Measurements from ENCODE around the gene GABRB3.
A peak's percentile ranks its signal among the peaks of the same experiment; 100 is the strongest.

The GABRB3 gene

GRCh38 chr15:26555898-26556297 is 217.0 kb downstream of the GABRB3 start:
- DNase-seq (ENCODE audit: low spot score), result no peak

- DNase-seq (ENCODE audit: low spot score), result no peak
Measured at GRCh38 chr15:26551473-26551872, 221.4 kb downstream of the GABRB3 start.

DNA sequence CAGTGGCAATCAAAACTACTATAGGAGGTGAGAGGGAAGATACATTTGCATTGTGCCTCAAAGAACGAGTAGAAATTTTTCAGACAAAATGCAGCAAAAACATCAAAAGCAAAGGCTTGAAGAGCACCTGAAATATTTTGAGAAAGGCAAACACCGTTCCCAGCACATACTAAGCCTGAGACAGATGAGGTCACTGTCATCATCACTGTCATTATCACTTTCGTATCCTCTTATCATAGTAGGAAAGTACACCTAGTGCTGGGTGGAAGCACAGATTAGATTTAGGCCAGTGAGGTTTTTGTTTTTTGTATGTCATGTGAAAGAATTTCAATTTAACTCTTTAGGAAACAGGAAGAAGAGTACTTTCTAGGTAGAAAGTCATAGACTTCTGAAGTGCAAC is 222.0 kb downstream of the GABRB3 start:
- DNase-seq (ENCODE audit: low spot score), result no peak

- DNase-seq (ENCODE audit: low spot score), result peak; percentile 71
Measured at GRCh38 chr15:26537663-26538062, 235.2 kb downstream of the GABRB3 start.

GRCh38 chr15:26531489-26531888 is 241.4 kb downstream of the GABRB3 start:
- no peak for DNase-seq (ENCODE audit: low spot score)

DNA sequence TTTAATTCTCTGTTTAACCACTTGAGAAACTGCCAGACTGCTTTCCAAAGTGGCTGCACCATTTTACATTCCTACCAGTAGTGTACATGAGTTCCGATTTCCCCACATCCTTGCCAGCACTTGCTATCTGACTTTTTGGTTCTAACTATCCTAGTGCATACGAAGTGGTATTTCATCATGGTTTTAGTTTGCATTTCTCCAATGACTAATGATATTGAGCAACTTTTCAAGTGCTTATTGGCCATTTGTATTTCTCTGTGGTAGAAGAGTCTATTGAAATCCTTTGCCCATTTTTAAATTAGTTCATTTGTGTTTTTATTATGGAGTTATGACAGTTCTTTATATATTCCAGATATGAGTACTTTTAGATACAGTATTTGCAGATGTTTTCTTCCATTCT is 247.8 kb downstream of the GABRB3 start:
- no peak for DNase-seq (ENCODE audit: low spot score)

- DNase-seq (ENCODE audit: low spot score), result peak; percentile 22
Measured at GRCh38 chr15:26521691-26522198, 251.1 kb downstream of the GABRB3 start.

DNA sequence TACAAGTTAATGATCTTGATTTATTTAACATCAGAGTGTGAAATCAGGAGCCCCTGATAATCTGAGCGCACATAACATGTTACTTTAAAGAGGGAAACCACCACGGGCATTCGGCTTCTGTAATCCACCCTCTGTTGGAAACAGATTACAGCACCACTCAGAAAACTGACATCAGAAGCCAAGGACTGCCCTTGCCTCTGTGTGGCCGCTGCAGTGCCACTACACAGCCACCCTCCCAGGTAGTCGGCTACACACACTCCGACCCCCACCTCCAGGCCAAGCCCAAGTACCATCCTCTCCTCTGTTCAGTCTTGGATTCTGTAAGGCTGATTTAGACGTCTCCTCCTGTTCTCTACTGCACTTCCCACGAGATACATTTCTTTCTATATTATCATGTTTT is 251.7 kb downstream of the GABRB3 start:
- DNase-seq (ENCODE audit: low spot score), result no peak

DNA sequence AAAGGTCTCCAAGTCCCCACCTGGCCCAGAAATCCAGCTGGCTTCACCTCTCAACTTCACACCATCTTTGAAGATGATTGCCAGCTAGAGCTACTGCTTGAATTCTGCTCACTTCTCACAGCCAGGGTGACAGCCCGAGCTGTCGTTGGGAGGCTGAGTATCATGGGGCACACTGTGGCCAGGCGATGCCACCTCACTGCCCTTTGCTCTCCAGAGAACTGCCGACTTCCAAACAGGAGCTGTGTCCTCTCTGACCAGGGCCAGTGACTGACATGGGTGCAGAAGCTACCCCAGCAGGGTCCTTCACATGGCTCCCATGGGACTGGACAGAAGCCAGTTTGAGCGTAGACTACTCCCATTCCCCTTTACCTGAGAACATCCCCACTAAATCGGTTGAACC is 254.0 kb downstream of the GABRB3 start:
- no peak for DNase-seq (ENCODE audit: low spot score)

DNA sequence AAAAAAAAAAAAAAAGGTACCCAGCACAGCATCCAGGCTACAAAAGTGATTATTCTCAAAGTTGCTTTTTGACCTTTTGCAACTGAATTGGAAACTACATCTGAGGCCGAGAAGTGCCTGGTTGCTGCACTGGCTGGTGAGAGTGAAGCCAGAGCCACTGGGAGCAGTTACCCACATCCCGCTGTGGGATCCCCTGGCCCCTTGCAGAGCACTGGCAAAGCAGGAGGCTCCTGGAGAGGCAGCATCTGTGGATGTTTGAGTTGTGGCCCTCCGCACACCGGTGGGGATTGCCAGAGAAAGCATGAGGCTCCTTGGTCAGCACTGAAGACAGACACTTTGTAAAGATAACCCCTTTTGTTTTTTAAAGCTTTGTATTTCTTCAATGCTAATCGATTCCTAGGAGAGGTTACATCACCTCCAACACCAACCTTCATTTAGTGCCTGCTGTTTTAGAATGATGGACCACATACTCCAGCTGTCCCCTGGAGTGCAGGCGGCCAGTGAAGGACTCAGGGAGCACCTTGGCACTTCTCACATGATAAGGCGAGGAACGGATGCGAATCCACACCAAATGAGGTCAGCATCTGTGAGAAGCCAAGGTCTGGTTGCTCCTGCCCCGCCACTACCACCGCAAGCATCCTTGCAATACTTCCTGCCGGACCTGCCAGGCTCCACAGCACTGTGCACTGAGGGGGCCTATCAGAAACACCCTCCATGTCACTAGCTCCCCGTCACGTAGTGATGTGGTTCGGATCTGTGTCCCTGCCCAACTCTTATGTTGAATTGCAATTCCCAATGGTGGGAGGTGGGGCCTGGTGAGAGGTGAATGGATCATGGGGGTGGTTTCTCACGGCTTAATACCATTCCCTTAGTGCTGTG is 256.5 kb downstream of the GABRB3 start:
- DNase-seq (ENCODE audit: low spot score), result no peak

- DNase-seq (ENCODE audit: low spot score), result no peak
Measured at GRCh38 chr15:26504009-26504408, 268.9 kb downstream of the GABRB3 start.
